ES-I3 (cell line): ENCODE measurements around the gene ATP2B2.

Experiments used
- H3K36me3 ChIP-seq: 2 replicates; pipeline ENCODE4 v1.6.1; 2013; ENCODE audit warnings: mild to moderate bottlenecking, low read length, control low read depth, moderate library complexity; ENCODE audit not compliant: insufficient read depth
- H3K4me1 ChIP-seq: 2 replicates; pipeline ENCODE4 v1.6.1; 2013; ENCODE audit warnings: mild to moderate bottlenecking, control low read depth, low read length; ENCODE audit not compliant: insufficient read depth
- H3K9ac ChIP-seq: 2 replicates; pipeline ENCODE4 v1.6.1; 2013; ENCODE audit warnings: low read depth, mild to moderate bottlenecking, low read length, moderate library complexity
- H3K9me3 ChIP-seq: 2 replicates; pipeline ENCODE4 v1.6.1; 2013; ENCODE audit warnings: mild to moderate bottlenecking, low read length, moderate library complexity; ENCODE audit not compliant: control insufficient read depth, insufficient read depth

Gene ATP2B2

DNA sequence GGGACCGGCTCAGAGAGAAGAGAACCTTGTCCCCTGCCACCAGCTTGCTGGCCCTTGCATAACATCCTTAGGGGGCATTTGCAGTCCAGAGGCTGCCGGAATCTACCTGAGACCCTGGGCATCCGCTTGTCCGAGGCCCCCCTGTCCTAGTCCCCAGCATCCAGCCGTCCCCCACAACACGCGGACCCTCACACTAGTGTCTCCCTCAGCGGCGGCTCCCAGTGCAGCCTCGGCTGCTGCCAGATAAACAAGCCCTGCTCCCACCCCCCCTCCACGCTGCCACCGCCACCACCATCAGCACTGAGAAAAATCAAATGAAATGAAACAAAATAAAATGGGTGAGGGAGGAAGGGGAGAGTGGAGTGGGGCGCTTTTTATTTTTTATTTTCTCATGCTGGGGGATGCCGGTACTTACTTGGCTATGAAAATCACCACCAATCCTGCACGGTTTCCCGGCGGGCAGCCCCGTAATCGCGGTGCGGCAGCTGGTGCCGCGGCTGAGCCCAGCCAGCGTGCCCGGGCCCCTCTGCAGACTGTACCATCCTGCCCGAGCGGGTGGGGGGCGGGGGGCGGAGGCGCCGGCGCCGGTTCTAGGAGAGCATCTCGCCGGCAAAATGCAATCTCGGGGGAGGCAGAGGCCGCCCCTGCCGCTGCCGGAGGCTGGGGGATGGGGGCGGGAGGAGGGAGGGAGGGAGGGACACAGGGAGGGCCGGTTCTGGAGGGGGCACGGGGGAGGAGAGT is at the start of gene ATP2B2:
Gene ATP2B2 (minus strand): TSS at position 537 of the 741 bp plus-strand sequence. CDS start 56,043 bp downstream, outside the sequence.
- Histone ChIP-seq H3K9ac (peak within 1 kb of the TSS; percentile 36; the same call in 1 of the 2 replicates), H3K4me1 (0 out of 2 replicates have a peak, but pooled peaks cover 3% of the 10 kb centered on the region), H3K9me3 (no peaks in the 10 kb centered on the region), H3K36me3 (no peaks in the 10 kb centered on the region)

DNA sequence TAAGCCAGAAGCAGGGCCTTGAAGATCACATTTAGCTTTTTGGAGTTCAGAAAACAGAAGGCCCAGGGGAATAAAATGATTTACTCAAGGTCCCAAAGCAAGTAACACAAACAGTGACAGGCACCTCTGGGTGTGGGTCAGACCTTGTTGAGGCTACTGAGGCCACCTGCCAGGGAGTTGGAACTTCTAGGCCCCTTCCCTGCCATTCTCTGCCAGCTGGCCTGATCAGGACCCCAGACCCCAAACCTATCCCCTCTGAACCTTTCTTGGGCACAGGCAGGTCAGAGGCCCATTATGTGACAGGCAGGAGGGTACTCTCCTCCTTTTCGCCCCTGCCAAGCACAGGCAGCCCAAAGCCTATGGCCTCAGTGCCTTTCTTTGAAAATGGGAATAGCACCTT is 49.4 kb upstream of the ATP2B2 start:
- 0 out of 2 replicates have a peak, but pooled peaks cover 9% of the 10 kb centered on the region for H3K4me1 ChIP-seq

GRCh38 chr3:10554236-10554611 is 48.8 kb upstream of the ATP2B2 start:
- Histone ChIP-seq H3K9ac (no peak overlapping the region), H3K36me3 (no peaks in the 10 kb centered on the region), H3K9me3 (no peaks in the 10 kb centered on the region), H3K4me1 (0 out of 2 replicates have a peak, but pooled peaks cover 9% of the 10 kb centered on the region)

More for the DNA sequence above, 49.4 kb upstream of the ATP2B2 start:
- Histone ChIP-seq H3K9me3 (no peaks in the 10 kb centered on the region), H3K9ac (no peak overlapping the region), H3K36me3 (no peaks in the 10 kb centered on the region)

DNA sequence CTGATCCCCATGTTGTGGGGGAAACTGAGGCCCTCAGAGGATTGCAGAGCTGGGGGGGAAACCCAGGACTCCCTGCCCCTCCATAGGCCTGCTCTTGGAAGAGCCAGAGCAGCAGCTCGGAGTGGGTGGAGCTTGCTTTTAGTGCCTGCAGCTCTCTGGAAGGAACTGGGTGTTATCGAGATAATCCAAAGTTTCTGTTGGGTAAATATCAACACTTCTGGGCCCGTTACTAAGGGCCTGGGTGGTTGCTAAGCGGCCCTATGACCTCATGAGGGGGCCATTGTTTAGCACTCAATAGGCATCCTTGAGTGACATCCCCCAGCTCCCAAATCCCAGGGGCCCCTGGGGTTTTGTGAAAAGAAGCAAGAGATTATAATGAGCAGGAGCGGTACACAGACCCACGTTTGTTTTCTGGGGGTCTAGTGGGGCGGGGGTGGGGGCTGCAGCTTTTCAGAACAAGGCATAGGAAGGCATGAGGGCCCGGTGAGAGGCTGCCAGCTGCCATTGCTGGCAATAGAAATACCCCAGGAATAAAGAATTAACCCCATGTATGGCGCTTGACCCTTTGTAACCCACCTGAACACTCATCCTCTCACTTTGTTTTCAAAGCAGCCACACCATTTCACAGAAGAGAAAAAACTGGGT is 48.3 kb upstream of the ATP2B2 start:
- Histone ChIP-seq H3K9me3 (no peaks in the 10 kb centered on the region), H3K36me3 (no peaks in the 10 kb centered on the region), H3K4me1 (0 out of 2 replicates have a peak, but pooled peaks cover 9% of the 10 kb centered on the region), H3K9ac (no peak overlapping the region)

DNA sequence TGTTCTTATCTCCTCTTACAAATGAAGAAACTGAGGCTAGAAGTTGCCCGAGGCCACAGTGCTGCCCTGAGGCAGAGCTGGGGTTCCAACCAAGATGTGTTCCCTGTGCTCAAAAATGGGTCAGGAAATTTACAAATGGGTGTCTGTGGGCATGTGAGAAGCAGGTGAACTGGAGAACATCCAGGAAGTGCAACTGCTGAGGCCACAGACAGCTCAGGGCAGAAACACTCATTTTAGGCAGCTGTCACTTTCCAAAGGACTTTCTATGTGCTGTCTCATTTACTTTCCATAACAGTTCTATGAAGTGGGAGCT is 47.2 kb upstream of the ATP2B2 start:
- Histone ChIP-seq H3K4me1 (0 out of 2 replicates have a peak, but pooled peaks cover 9% of the 10 kb centered on the region), H3K9me3 (no peaks in the 10 kb centered on the region), H3K9ac (no peak overlapping the region), H3K36me3 (no peaks in the 10 kb centered on the region)

DNA sequence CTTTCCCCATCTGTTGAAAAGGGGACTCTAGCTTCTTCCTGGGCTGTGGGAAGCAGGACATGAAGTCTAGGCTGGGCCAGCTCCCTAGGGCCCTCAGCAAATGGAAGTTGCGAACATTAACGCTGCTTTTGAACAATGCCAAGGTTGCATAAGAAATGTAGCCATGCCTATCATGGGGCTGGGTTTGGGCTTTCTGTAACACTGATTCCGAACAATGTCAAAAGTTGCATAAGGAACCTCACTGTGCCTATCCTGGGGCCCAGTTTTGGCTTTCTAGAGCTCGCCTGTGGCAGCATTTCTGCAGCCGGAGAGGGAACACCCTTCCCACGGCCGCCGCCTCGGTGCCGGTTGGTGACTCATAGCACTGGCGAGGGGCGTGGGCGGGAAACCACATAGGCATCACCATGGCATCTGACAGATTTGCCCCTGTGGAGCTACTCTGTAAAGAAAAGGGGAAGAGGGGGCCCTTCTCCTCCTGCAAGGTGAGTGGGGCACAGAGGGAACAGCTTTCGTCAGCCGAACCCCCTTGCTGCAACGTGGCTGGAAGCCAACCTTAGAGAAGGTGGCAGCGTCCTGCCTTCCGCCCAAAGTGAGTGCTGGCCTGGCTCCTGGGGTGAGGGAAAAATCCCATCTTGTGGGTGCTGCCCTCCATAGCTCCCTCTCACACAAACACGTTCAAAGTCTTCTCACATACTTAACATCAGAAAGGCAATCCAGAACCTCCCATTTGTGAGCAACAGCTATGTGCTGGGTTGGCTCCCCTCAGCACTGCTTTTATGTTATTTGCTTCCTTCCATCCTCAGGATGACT is 46.6 kb upstream of the ATP2B2 start:
- Histone ChIP-seq H3K9ac (no peak overlapping the region), H3K9me3 (no peaks in the 10 kb centered on the region), H3K36me3 (no peaks in the 10 kb centered on the region), H3K4me1 (0 out of 2 replicates have a peak, but pooled peaks cover 9% of the 10 kb centered on the region)

GRCh38 chr3:10551139-10551538 is 45.8 kb upstream of the ATP2B2 start:
- no peak overlapping the region for H3K9ac ChIP-seq
- 0 out of 2 replicates have a peak, but pooled peaks cover 9% of the 10 kb centered on the region for H3K4me1 ChIP-seq
- H3K9me3 ChIP-seq: no peaks in the 10 kb centered on the region
- H3K36me3 ChIP-seq: no peaks in the 10 kb centered on the region

DNA sequence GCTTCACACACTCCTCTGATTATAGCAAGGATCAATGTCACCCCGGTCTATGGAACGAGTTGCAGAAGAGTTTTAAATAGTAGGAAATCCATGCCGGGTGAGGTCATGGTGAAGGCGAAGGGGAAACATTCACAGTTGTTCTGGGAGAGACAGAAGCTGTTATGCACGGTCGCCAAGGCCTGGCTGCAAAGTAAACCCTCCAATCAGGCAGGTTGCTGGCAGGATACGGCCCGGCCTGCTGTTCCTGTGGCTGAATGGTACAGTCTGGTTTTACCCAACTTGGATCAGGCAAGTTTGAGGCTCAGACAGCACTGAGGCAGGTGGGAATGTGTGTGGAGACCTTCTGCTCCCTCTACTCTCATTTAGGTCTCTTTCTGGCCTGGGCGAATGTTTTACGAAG is 45.3 kb upstream of the ATP2B2 start:
- H3K4me1 ChIP-seq: 0 out of 2 replicates have a peak, but pooled peaks cover 9% of the 10 kb centered on the region
- H3K9ac ChIP-seq: no peak overlapping the region
- H3K9me3 ChIP-seq: no peaks in the 10 kb centered on the region
- H3K36me3 ChIP-seq: no peaks in the 10 kb centered on the region

DNA sequence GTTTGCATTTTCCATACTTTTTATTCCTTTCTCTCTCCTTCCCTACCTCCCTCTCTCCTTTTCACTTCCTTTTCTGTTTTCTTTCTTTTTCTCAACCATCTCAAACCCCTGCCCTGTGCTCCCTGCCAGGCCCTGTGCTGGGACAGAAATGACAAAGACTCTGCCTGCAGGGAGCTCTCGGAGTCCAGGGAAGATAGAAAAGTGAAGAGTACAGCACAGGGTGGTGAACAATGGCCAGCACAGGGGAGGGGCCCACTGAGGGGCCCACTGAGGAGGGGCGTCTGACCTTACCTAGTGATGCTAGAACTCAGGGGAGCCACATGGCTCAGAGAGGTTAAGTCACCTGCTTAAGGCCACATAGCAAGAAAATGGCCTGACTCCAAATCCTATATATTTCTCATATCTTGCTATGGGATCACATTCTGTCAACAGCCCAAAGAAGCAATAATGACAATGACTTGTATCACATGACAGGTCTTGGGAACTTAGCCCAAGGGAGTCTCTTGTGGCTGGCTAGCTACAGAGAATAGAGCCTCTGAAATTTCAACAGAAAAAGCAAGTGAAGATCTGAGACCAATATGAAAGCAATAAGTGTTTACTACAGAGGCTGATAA is 44.3 kb upstream of the ATP2B2 start:
- 0 out of 2 replicates have a peak, but pooled peaks cover 9% of the 10 kb centered on the region for H3K4me1 ChIP-seq
- no peak overlapping the region for H3K9ac ChIP-seq
- H3K36me3 ChIP-seq: no peaks in the 10 kb centered on the region
- no peaks in the 10 kb centered on the region for H3K9me3 ChIP-seq

DNA sequence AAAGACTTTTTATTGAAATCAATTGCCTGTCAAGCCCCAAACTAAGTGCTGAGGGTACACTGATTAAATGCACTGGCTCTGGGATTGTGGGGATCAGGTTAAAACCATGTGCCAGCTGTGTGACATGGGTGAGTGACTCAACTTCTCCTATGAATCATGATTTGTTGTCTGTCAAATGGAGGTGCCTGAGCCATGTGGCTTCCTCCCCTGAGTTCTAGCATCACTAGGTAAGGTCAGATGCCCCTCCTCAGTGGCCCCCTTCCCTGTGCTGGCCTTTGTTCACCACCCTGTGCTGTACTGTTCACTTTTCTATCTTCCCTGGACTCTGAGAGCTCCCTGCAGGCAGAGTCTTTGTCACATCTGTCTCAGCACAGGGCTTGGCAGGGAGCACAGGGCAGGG is 43.6 kb upstream of the ATP2B2 start:
- H3K9ac ChIP-seq: no peak overlapping the region
- no peaks in the 10 kb centered on the region for H3K9me3 ChIP-seq
- H3K36me3 ChIP-seq: no peaks in the 10 kb centered on the region
- H3K4me1 ChIP-seq: 0 out of 2 replicates have a peak, but pooled peaks cover 9% of the 10 kb centered on the region

- 0 out of 2 replicates have a peak, but pooled peaks cover 9% of the 10 kb centered on the region for H3K4me1 ChIP-seq
- no peaks in the 10 kb centered on the region for H3K9me3 ChIP-seq
- no peaks in the 10 kb centered on the region for H3K36me3 ChIP-seq
- no peak overlapping the region for H3K9ac ChIP-seq
These were observed 42.7 kb upstream of the ATP2B2 start for GRCh38 chr3:10547841-10548783.

- no peaks in the 10 kb centered on the region for H3K36me3 ChIP-seq
- H3K9ac ChIP-seq: no peak overlapping the region
- 0 out of 2 replicates have a peak, but pooled peaks cover 6% of the 10 kb centered on the region for H3K4me1 ChIP-seq
- no peaks in the 10 kb centered on the region for H3K9me3 ChIP-seq
These were observed 42.0 kb upstream of the ATP2B2 start for GRCh38 chr3:10547413-10547812.

DNA sequence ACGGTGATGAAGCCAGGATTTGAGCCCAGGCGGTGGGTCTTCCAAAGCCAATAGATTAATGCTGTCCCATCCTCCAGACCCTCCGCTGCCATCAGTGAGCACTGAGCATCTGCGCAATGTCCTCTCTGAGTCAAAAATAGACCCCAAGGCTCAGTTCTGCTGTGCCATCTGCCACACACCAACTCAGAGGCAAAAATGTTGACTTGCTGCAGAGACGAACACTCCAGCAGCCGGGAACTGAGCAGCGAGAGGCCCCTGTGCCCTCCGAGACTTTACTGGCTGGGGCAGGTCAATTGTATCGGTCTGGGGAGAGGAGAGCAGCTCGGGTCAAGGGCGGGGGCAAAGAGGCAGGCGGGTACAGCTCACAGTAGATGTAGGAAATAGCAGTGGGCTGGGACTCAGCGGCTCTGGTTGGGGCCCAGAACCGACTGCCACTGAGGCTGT is 41.5 kb upstream of the ATP2B2 start:
- H3K9me3 ChIP-seq: no peaks in the 10 kb centered on the region
- no peak overlapping the region for H3K9ac ChIP-seq
- 0 out of 2 replicates have a peak, but pooled peaks cover 2% of the 10 kb centered on the region for H3K4me1 ChIP-seq
- H3K36me3 ChIP-seq: no peaks in the 10 kb centered on the region
